K562 (cell line): ENCODE measurements around the gene TMED4. TPM values are rescaled to one million over a fixed set of nuclear protein-coding genes. Genes with fewer than 3 reads are reported as not detected.

Experiments
- ATAC-seq: fragments of 200-7000 bp; cut with Tn5 transposase; 3 replicates; pipeline ENCODE4 v1.9.1; 2020; ENCODE audit warnings: moderate library complexity
- BruUV-seq: library from RNA; stranded (reverse); fragments of 400-500 nt; replicated peaks from 2 replicates; lab custom pipeline; 2021; lab: Mats Ljungman, UMichigan
- CTCF ChIA-PET: fragments of 300-600 bp; formaldehyde crosslinking; extraction: SDS; loops from one replicate; lab custom pipeline; 2021; ENCODE audit warnings: low intra/inter-chr PET ratio; lab: Yijun Ruan, JAX
- POLR2A ChIA-PET: fragments of 300-600, 350-650 bp; sonication (Branson Sonifier 250); formaldehyde crosslinking; extraction: SDS; loops from one replicate; lab custom pipeline; 2021; ENCODE audit warnings: antibody characterized with exemption, inconsistent platforms; lab: Yijun Ruan, JAX
- DNase-seq, 4 experiments: peaks; one replicate each; pipeline versions ENCODE4 v3.0.0 to v3.0.0-alpha.2; 2011 to 2018; ENCODE audit warnings: low spot score in 3 of 4, mixed read lengths in 3 of 4; ENCODE audit errors: extremely low read depth in 1 of 4
- FAIRE-seq: peaks from 2 replicates; lab custom pipeline; 2011; peaks lifted over from hg19 to GRCh38; lab: Jason Lieb, UNC
- H2AFZ ChIP-seq: 2 replicates; pipeline ENCODE4 v1.6.0; 2011; ENCODE audit warnings: low read depth, low read length, control low read depth, inconsistent platforms
- H3K27ac ChIP-seq: fragments of 200-600 bp; 3 replicates; pipeline ENCODE4 v1.8.0; 2011; ENCODE audit warnings: low read depth, mild to moderate bottlenecking, control low read depth, inconsistent platforms, low read length, moderate library complexity, mixed read lengths; ENCODE audit errors: extremely low read depth
- H3K27me3 ChIP-seq, 2 experiments: fragments of 300-600 bp in 1 of 2; 2 replicates in 1 of 2; 3 replicates in 1 of 2; pipeline versions ENCODE4 v1.6.0 to v1.8.0; 2011; ENCODE audit warnings: inconsistent platforms in 2 of 2, low read length in 2 of 2, mild to moderate bottlenecking in 1 of 2, mixed read lengths in 1 of 2, moderate library complexity in 1 of 2; ENCODE audit not compliant: control insufficient read depth in 2 of 2, insufficient read depth in 2 of 2
- H3K36me3 ChIP-seq: fragments of 300-600 bp; 3 replicates; pipeline ENCODE4 v1.8.0; 2011; ENCODE audit warnings: mild to moderate bottlenecking, low read length, inconsistent platforms; ENCODE audit not compliant: control insufficient read depth, insufficient read depth
- H3K4me1 ChIP-seq, 2 experiments: fragments of 200-600 bp in 1 of 2; replicated peaks in 1 of 2; 2 replicates in 1 of 2; 3 replicates in 1 of 2; pipeline versions ENCODE4 v1.5.1 to v1.8.0; 2011; ENCODE audit warnings: inconsistent platforms in 2 of 2, low read length in 2 of 2, mild to moderate bottlenecking in 1 of 2, mixed read lengths in 1 of 2, moderate library complexity in 1 of 2; ENCODE audit not compliant: control insufficient read depth in 2 of 2, insufficient read depth in 2 of 2
- H3K4me2 ChIP-seq: 2 replicates; pipeline ENCODE4 v1.6.1; 2011; ENCODE audit warnings: low read length, control low read depth, inconsistent platforms, mixed read lengths; ENCODE audit not compliant: insufficient read depth
- H3K4me3 ChIP-seq: fragments of 200-600 bp; sonication (generic), shearing (Covaris generic); 2 replicates; pipeline ENCODE4 v1.5.1; 2016; ENCODE audit warnings: control low read depth, inconsistent platforms
- H3K79me2 ChIP-seq: fragments of 200-600 bp; 3 replicates; pipeline ENCODE4 v1.8.0; 2011; ENCODE audit warnings: low read length, inconsistent platforms; ENCODE audit not compliant: control insufficient read depth, insufficient read depth
- H3K9ac ChIP-seq, 2 experiments: 2 replicates each; pipeline versions ENCODE4 v1.6.0 to v1.6.1; 2011; ENCODE audit warnings: low read depth in 2 of 2, low read length in 2 of 2, control low read depth in 1 of 2, inconsistent platforms in 1 of 2, mild to moderate bottlenecking in 1 of 2, mixed read lengths in 1 of 2; ENCODE audit not compliant: insufficient read depth in 1 of 2
- H3K9me1 ChIP-seq: one replicate; pipeline ENCODE4 v1.6.0; 2011; ENCODE audit warnings: inconsistent platforms, mild to moderate bottlenecking, low read length, moderate library complexity; ENCODE audit not compliant: control insufficient read depth, insufficient read depth
- H3K9me3 ChIP-seq: replicated peaks from 2 replicates; pipeline ENCODE4 v1.5.1; 2011; ENCODE audit warnings: low read depth, low read length, inconsistent platforms; ENCODE audit not compliant: control insufficient read depth, insufficient read depth
- H4K20me1 ChIP-seq: replicated peaks from 2 replicates; pipeline ENCODE4 v1.6.1; 2011; ENCODE audit warnings: low read length, inconsistent platforms, mixed read lengths; ENCODE audit not compliant: control insufficient read depth, insufficient read depth
- ADNP ChIP-seq: fragments of 200-800 bp; sonication (Bioruptor generic); IDR thresholded peaks from 2 replicates; pipeline ENCODE4 v1.6.1; 2016; ENCODE audit warnings: missing genetic modification characterization, missing compliant biosample characterization
- DACH1 ChIP-seq: fragments of 450-650 bp; IDR thresholded peaks from 2 replicates; pipeline ENCODE4 v1.6.1; 2018; ENCODE audit not compliant: partially characterized antibody
- FOXA1 ChIP-seq: fragments of 450-650 bp; IDR thresholded peaks from 2 replicates; pipeline ENCODE4 v1.6.1; 2016; ENCODE audit warnings: mild to moderate bottlenecking, borderline replicate concordance
- GTF2B ChIP-seq: IDR thresholded peaks from 2 replicates; pipeline ENCODE4 v1.6.1; 2011; ENCODE audit not compliant: insufficient read length; ENCODE audit errors: extremely low read depth
- HNRNPK ChIP-seq: fragments of 200-400 bp; formaldehyde crosslinking; IDR thresholded peaks from one replicate; pipeline ENCODE4 v1.6.1; 2018; ENCODE audit warnings: mild to moderate bottlenecking, low read depth, low read length; ENCODE audit not compliant: poor library complexity, severe bottlenecking
- HOMEZ ChIP-seq: fragments of 250-450 bp; sonication (Bioruptor Pico); IDR thresholded peaks from 2 replicates; pipeline ENCODE4 v1.4.0; 2020; ENCODE audit warnings: mild to moderate bottlenecking, moderate library complexity
- KAT2B ChIP-seq: IDR thresholded peaks from one replicate; pipeline ENCODE4 v1.6.1; 2012; ENCODE audit warnings: low read depth, mild to moderate bottlenecking, control low read depth, inconsistent platforms, low read length, moderate library complexity
- MYC ChIP-seq, 2 experiments: fragments of 250-450 bp in 1 of 2; sonication (Bioruptor Pico) in 1 of 2; IDR thresholded peaks; 2 replicates each; pipeline versions ENCODE4 v1.5.1 to v1.6.1; 2012 to 2021; ENCODE audit warnings: low read depth in 2 of 2, borderline replicate concordance in 1 of 2, improper control_type of control experiment in 1 of 2, low read length in 1 of 2, mild to moderate bottlenecking in 1 of 2, moderate library complexity in 1 of 2
- NFE2 ChIP-seq: IDR thresholded peaks from 2 replicates; pipeline ENCODE4 v1.6.1; 2014; ENCODE audit warnings: antibody characterized with exemption, low read depth
- PCBP1 ChIP-seq: fragments of 200-400 bp; formaldehyde crosslinking; IDR thresholded peaks from 2 replicates; pipeline ENCODE4 v1.6.1; 2018; ENCODE audit warnings: mild to moderate bottlenecking, low read depth, low read length; ENCODE audit not compliant: poor library complexity, severe bottlenecking
- PCBP2 ChIP-seq: fragments of 200-400 bp; formaldehyde crosslinking; IDR thresholded peaks from 2 replicates; pipeline ENCODE4 v1.6.1; 2018; ENCODE audit warnings: low read length, low read depth, mild to moderate bottlenecking, moderate library complexity; ENCODE audit not compliant: poor library complexity, severe bottlenecking
- POLR3A ChIP-seq: IDR thresholded peaks from 2 replicates; pipeline ENCODE4 v1.6.1; 2011; ENCODE audit warnings: borderline replicate concordance, mild to moderate bottlenecking, moderate library complexity; ENCODE audit not compliant: insufficient read length, insufficient read depth; ENCODE audit errors: extremely low read depth
- RAD21 ChIP-seq, 2 experiments: fragments of 250-450 bp in 1 of 2; fragments of 450-650 bp in 1 of 2; sonication (Bioruptor Pico) in 1 of 2; formaldehyde crosslinking in 1 of 2; IDR thresholded peaks in 1 of 2; conservative IDR thresholded peaks in 1 of 2; 2 replicates each; pipeline versions ENCODE4 v1.4.0 to v1.8.0; 2020 to 2022; ENCODE audit warnings: mild to moderate bottlenecking in 2 of 2, moderate library complexity in 1 of 2
- ZNF282 ChIP-seq: sonication (generic); formaldehyde crosslinking; IDR thresholded peaks from 2 replicates; pipeline ENCODE4 v1.8.1; 2023; ENCODE audit warnings: missing genetic modification reagents
- ZNF512 ChIP-seq: IDR thresholded peaks from 2 replicates; pipeline ENCODE4 v1.6.1; 2016; ENCODE audit warnings: missing genetic modification characterization, missing compliant biosample characterization
- ZNF717 ChIP-seq: fragments of 250-450 bp; sonication (Bioruptor Pico); IDR thresholded peaks from 2 replicates; pipeline ENCODE4 v1.5.0; 2021
- WGBS: fragments of 100-300 bp; shearing (Covaris generic); methylation state at CpG from one replicate; pipeline ENCODE4 v1.1.6; 2016; ENCODE audit warnings: low coverage, mixed read lengths; ENCODE audit not compliant: insufficient coverage; ENCODE audit errors: missing lambda C conversion rate; 5-methylcytosine and 5-hydroxymethylcytosine counted together
- in situ Hi-C: fragments of 300-500 bp; cut with MboI; formaldehyde crosslinking; loops from 4 replicates; pipeline ENCODE4 v1.15.0; 2018; ENCODE audit warnings: inconsistent platforms, mixed read lengths
- intact Hi-C: fragments of 100-400 bp; cut with micrococcal nuclease; formaldehyde crosslinking; loops from 2 replicates; pipeline ENCODE4 v1.14.2; 2022
- polyA plus RNA-seq, 8 experiments: library from polyadenylated mRNA; depleted of rRNA in 4 of 8; stranded (reverse) in 5 of 8; unstranded in 3 of 8; fragments of >200 nt; fragmentation: Nextera tagmentation in 2 of 8; fragmentation: Illumina TruSeq in 1 of 8; extraction: Ambion mirVana in 2 of 8; extraction: Trizol in 1 of 8; gene quantifications; 2 replicates each; pipeline versions ENCODE4 v1.2.1 to v1.2.3, GENCODE V29; 2011 to 2014; ENCODE audit warnings: inconsistent platforms in 1 of 8, missing spikeins in 1 of 8
- total RNA-seq, 7 experiments: library from RNA; depleted of rRNA in 6 of 7; stranded (reverse); fragments of >200 nt in 6 of 7; fragmentation: Illumina TruSeq in 2 of 7; extraction: Trizol in 2 of 7; gene quantifications; 2 replicates each; pipeline versions ENCODE4 v1.2.1 to v1.2.3, GENCODE V29; 2011 to 2021; ENCODE audit warnings: low replicate concordance in 1 of 7

Gene TMED4
- total and polyA plus RNA-seq, 9 of the 15 experiments (the other 6 are each of a cell fraction or from before 2014, with no cell fraction given): 20.3 to 64.0 (median 42.1) TPM

GRCh38 chr7:44557485-44557884 is 24.5 kb downstream of the TMED4 start:
- CTCF ChIA-PET: no interaction called here
- in situ Hi-C loops (no loop called here), intact Hi-C loops (no loop called here)
- no peak overlapping the region for H3K27ac ChIP-seq
- ATAC-seq (no peak), FAIRE-seq (no peak), DNase-seq (no peak)
- no peaks in the 10 kb centered on the region for H3K79me2 ChIP-seq
- H3K36me3 ChIP-seq: no peaks in the 10 kb centered on the region
- no peak overlapping the region for H3K9ac ChIP-seq
- WGBS: 42% methylated on average over 2 of the region's 2 CpGs
- POLR2A ChIA-PET: no interaction called here
- BruUV-seq: no TSS peak
- H3K27me3 ChIP-seq: no peaks in the 10 kb centered on the region
- H3K4me1 ChIP-seq: peaks cover 11 to 16% of the 10 kb centered on the region in 2 experiments; a peak in 3 of 5 replicates
- no peak overlapping the region for H2AFZ ChIP-seq
- no peaks in the 10 kb centered on the region for H3K9me1 ChIP-seq
- H4K20me1 ChIP-seq: no peaks in the 10 kb centered on the region; the same call in 1 of the 2 replicates
- H3K4me3 ChIP-seq: no peak overlapping the region
- no peak overlapping the region for H3K4me2 ChIP-seq
- no peaks in the 10 kb centered on the region for H3K9me3 ChIP-seq
- peak; percentile 60 for TF ChIP-seq PCBP1
- no peak for TF ChIP-seq ZNF282 (CRISPR knock-in tag)
- peak; percentile 85 for TF ChIP-seq ZNF512
- TF ChIP-seq HOMEZ (CRISPR knock-in tag): no peak
- no peak for TF ChIP-seq RAD21 (CRISPR knock-in tag; conservative IDR thresholded peaks at IDR 0.05 in 1 of 2, IDR thresholded peaks at IDR 0.05 in 1 of 2)
- TF ChIP-seq NFE2: no peak
- no peak for TF ChIP-seq ZNF717 (CRISPR knock-in tag)
- no peak for TF ChIP-seq GTF2B
- TF ChIP-seq ADNP (tag): no peak
- TF ChIP-seq DACH1: no peak
- TF ChIP-seq MYC (IDR thresholded peaks at IDR 0.05; ENCODE audit: low read depth, low read length): no peak
- TF ChIP-seq MYC (CRISPR knock-in tag; IDR thresholded peaks at IDR 0.05; ENCODE audit: borderline replicate concordance, low read depth): no peak
- TF ChIP-seq HNRNPK: peak; percentile 69
- no peak for TF ChIP-seq KAT2B
- TF ChIP-seq POLR3A: no peak
- TF ChIP-seq FOXA1: no peak
- peak; percentile 61 for TF ChIP-seq PCBP2
